Measurements from ENCODE around the gene ANKRD10.
"Not testable (repeated sequence)": the region's sequence is repeated elsewhere in the genome, so short reads cannot be mapped to it uniquely, and the experiment has no call there.

The ANKRD10 gene

GRCh38 chr13:110915057-110915873, at the start of gene ANKRD10:
Gene ANKRD10 (minus strand): TSS chr13:110915069. CDS start chr13:110914934, 135 bp downstream.
- peak; percentile 99 for DNase-seq
- H3K27me3 Mint-ChIP-seq, result no peaks in the 10 kb centered on the region
- peaks cover 51% of the 10 kb centered on the region for H3K4me1 Mint-ChIP-seq (ENCODE audit: low read depth)
- peak within 1 kb of the TSS; percentile 89 for H3K4me3 Mint-ChIP-seq
- peaks cover 52% of the 10 kb centered on the region for H3K36me3 Mint-ChIP-seq (ENCODE audit: low read depth)
- no peaks in the 10 kb centered on the region for H3K9me3 Mint-ChIP-seq
- peak within 1 kb of the TSS; percentile 96 for H3K27ac Mint-ChIP-seq

GRCh38 chr13:110964229-110965037, 49.6 kb upstream of the ANKRD10 start:
- peaks cover 37% of the 10 kb centered on the region for H3K27me3 Mint-ChIP-seq
- H3K9me3 Mint-ChIP-seq, result peaks cover 54% of the 10 kb centered on the region
- peaks cover 30% of the 10 kb centered on the region for H3K4me1 Mint-ChIP-seq (ENCODE audit: low read depth)
- H3K27ac Mint-ChIP-seq, result peak overlapping the region; percentile 92
- H3K4me3 Mint-ChIP-seq, result peak overlapping the region; percentile 10
- H3K36me3 Mint-ChIP-seq (ENCODE audit: low read depth), result peaks cover 28% of the 10 kb centered on the region
- DNase-seq, result no peak

- H3K36me3 Mint-ChIP-seq (ENCODE audit: low read depth), result peaks cover 28% of the 10 kb centered on the region
- H3K4me1 Mint-ChIP-seq (ENCODE audit: low read depth), result peaks cover 30% of the 10 kb centered on the region
- no peak overlapping the region for H3K27ac Mint-ChIP-seq
- no peak overlapping the region for H3K4me3 Mint-ChIP-seq
- H3K27me3 Mint-ChIP-seq, result peaks cover 30% of the 10 kb centered on the region
- peaks cover 50% of the 10 kb centered on the region for H3K9me3 Mint-ChIP-seq
- DNase-seq, result no peak
Measured at GRCh38 chr13:110963554-110963970, 48.7 kb upstream of the ANKRD10 start.

GRCh38 chr13:110961959-110962358, 47.1 kb upstream of the ANKRD10 start:
- Mint-ChIP-seq H3K27ac (no peak overlapping the region), H3K9me3 (peaks cover 36% of the 10 kb centered on the region), H3K4me1 (ENCODE audit: low read depth) (peaks cover 30% of the 10 kb centered on the region), H3K4me3 (no peak overlapping the region), H3K36me3 (ENCODE audit: low read depth) (peaks cover 25% of the 10 kb centered on the region), H3K27me3 (peaks cover 25% of the 10 kb centered on the region)
- DNase-seq, result no peak

GRCh38 chr13:110960204-110960603, 45.3 kb upstream of the ANKRD10 start:
- Mint-ChIP-seq H3K27me3 (peaks cover 21% of the 10 kb centered on the region), H3K4me3 (no peak overlapping the region), H3K27ac (no peak overlapping the region), H3K9me3 (peaks cover 30% of the 10 kb centered on the region), H3K36me3 (ENCODE audit: low read depth) (peaks cover 15% of the 10 kb centered on the region), H3K4me1 (ENCODE audit: low read depth) (peaks cover 20% of the 10 kb centered on the region)
- DNase-seq, result no peak

- Mint-ChIP-seq H3K27me3 (peaks cover 24% of the 10 kb centered on the region), H3K36me3 (ENCODE audit: low read depth) (peaks cover 5% of the 10 kb centered on the region)
- no peak for DNase-seq
Measured at GRCh38 chr13:110957931-110958330, 43.1 kb upstream of the ANKRD10 start.

GRCh38 chr13:110957181-110957884, 42.5 kb upstream of the ANKRD10 start:
- Mint-ChIP-seq H3K36me3 (ENCODE audit: low read depth) (peaks cover 2% of the 10 kb centered on the region), H3K4me1 (ENCODE audit: low read depth) (peaks cover 26% of the 10 kb centered on the region), H3K27ac (no peak overlapping the region), H3K27me3 (peaks cover 20% of the 10 kb centered on the region), H3K9me3 (peaks cover 9% of the 10 kb centered on the region), H3K4me3 (no peak overlapping the region)
- DNase-seq, result no peak

More at GRCh38 chr13:110957931-110958330, 43.1 kb upstream of the ANKRD10 start:
- Mint-ChIP-seq H3K9me3 (peaks cover 13% of the 10 kb centered on the region), H3K4me1 (ENCODE audit: low read depth) (peaks cover 20% of the 10 kb centered on the region), H3K27ac (no peak overlapping the region), H3K4me3 (no peak overlapping the region)

- DNase-seq; H3K36me3 Mint-ChIP-seq (ENCODE audit: low read depth); H3K9me3 Mint-ChIP-seq; H3K27ac Mint-ChIP-seq; H3K4me3 Mint-ChIP-seq: not testable (repeated sequence)
- Mint-ChIP-seq H3K4me1 (ENCODE audit: low read depth) (peaks cover 36% of the 10 kb centered on the region), H3K27me3 (peaks cover 20% of the 10 kb centered on the region)
Measured at GRCh38 chr13:110956216-110956615, 41.3 kb upstream of the ANKRD10 start.

- Mint-ChIP-seq H3K27me3 (peaks cover 24% of the 10 kb centered on the region), H3K27ac (peak overlapping the region; percentile 37), H3K4me1 (ENCODE audit: low read depth) (peaks cover 40% of the 10 kb centered on the region)
- not testable (repeated sequence) for H3K9me3 Mint-ChIP-seq; H3K4me3 Mint-ChIP-seq; H3K36me3 Mint-ChIP-seq (ENCODE audit: low read depth); DNase-seq
Measured at GRCh38 chr13:110955608-110956007, 40.7 kb upstream of the ANKRD10 start.

GRCh38 chr13:110955072-110955503, 40.2 kb upstream of the ANKRD10 start:
- H3K9me3 Mint-ChIP-seq; H3K36me3 Mint-ChIP-seq (ENCODE audit: low read depth): not testable (repeated sequence)
- peak; percentile 61 for DNase-seq
- H3K27ac Mint-ChIP-seq, result peak overlapping the region; percentile 71
- H3K4me1 Mint-ChIP-seq (ENCODE audit: low read depth), result peaks cover 42% of the 10 kb centered on the region
- peaks cover 25% of the 10 kb centered on the region for H3K27me3 Mint-ChIP-seq
- peak overlapping the region; percentile 31 for H3K4me3 Mint-ChIP-seq

GRCh38 chr13:110954533-110954920, 39.7 kb upstream of the ANKRD10 start:
- peak overlapping the region; percentile 71 for H3K27ac Mint-ChIP-seq
- peak overlapping the region; percentile 31 for H3K4me3 Mint-ChIP-seq

GRCh38 chr13:110953833-110954532, 39.1 kb upstream of the ANKRD10 start:
- no peak for DNase-seq
- Mint-ChIP-seq H3K4me1 (ENCODE audit: low read depth) (peaks cover 46% of the 10 kb centered on the region), H3K27ac (no peak overlapping the region), H3K36me3 (ENCODE audit: low read depth) (no peaks in the 10 kb centered on the region), H3K4me3 (no peak overlapping the region), H3K9me3 (no peaks in the 10 kb centered on the region), H3K27me3 (peaks cover 19% of the 10 kb centered on the region)

More at GRCh38 chr13:110954533-110954920, 39.7 kb upstream of the ANKRD10 start:
- not testable (repeated sequence) for DNase-seq; H3K36me3 Mint-ChIP-seq (ENCODE audit: low read depth); H3K9me3 Mint-ChIP-seq
- peaks cover 19% of the 10 kb centered on the region for H3K27me3 Mint-ChIP-seq
- peaks cover 46% of the 10 kb centered on the region for H3K4me1 Mint-ChIP-seq (ENCODE audit: low read depth)

- Mint-ChIP-seq H3K36me3 (ENCODE audit: low read depth) (no peaks in the 10 kb centered on the region), H3K4me1 (ENCODE audit: low read depth) (peaks cover 46% of the 10 kb centered on the region), H3K27me3 (peaks cover 20% of the 10 kb centered on the region), H3K4me3 (no peak overlapping the region), H3K27ac (no peak overlapping the region), H3K9me3 (no peaks in the 10 kb centered on the region)
- DNase-seq, result no peak
Measured at GRCh38 chr13:110953416-110953815, 38.5 kb upstream of the ANKRD10 start.

GRCh38 chr13:110952135-110952534, 37.3 kb upstream of the ANKRD10 start:
- H3K27ac Mint-ChIP-seq; H3K4me3 Mint-ChIP-seq; H3K9me3 Mint-ChIP-seq; H3K36me3 Mint-ChIP-seq (ENCODE audit: low read depth); DNase-seq: not testable (repeated sequence)
- peaks cover 46% of the 10 kb centered on the region for H3K4me1 Mint-ChIP-seq (ENCODE audit: low read depth)
- H3K27me3 Mint-ChIP-seq, result peaks cover 13% of the 10 kb centered on the region

Measured in activated T-cell treated with anti-CD3 and anti-CD28 coated beads, Interleukin-2, amount 50 U/mL, for 24 hours (primary cell).